Endothelial cell of umbilical vein (primary cell): ENCODE data around the gene PTN. TPM values are rescaled to one million over a fixed set of nuclear protein-coding genes. Genes with fewer than 3 reads are reported as not detected.

Experiments used
- BruUV-seq: library from RNA; stranded (reverse); fragments of 400-500 nt; replicated peaks from 2 replicates; lab custom pipeline; 2021; lab: Mats Ljungman, UMichigan
- CTCF ChIA-PET: fragments of 300-600, 350-600 bp; sonication (Branson Sonifier 250); formaldehyde crosslinking; loops from one replicate; lab custom pipeline; 2021; ENCODE audit warnings: antibody characterized with exemption, inconsistent platforms; lab: Charles Lee
- POLR2A ChIA-PET: fragments of 300-600, 350-600 bp; sonication (Branson Sonifier 250); formaldehyde crosslinking; loops from one replicate; lab custom pipeline; 2021; ENCODE audit warnings: antibody characterized with exemption, inconsistent platforms; lab: Charles Lee
- DNase-seq: peaks from one replicate; pipeline ENCODE4 v3.0.0-alpha.2; 2011; ENCODE audit warnings: low read depth, low spot score
- FAIRE-seq: peaks from 2 replicates; lab custom pipeline; 2011; peaks lifted over from hg19 to GRCh38; lab: Jason Lieb, UNC
- H2AFZ ChIP-seq: 2 replicates; pipeline ENCODE4 v1.6.0; 2012; ENCODE audit warnings: low read depth, low read length, control low read depth, inconsistent platforms
- H3K27ac ChIP-seq: 2 replicates; pipeline ENCODE4 v1.5.1; 2011; ENCODE audit warnings: low read depth, mild to moderate bottlenecking, control low read depth, low read length, moderate library complexity; ENCODE audit not compliant: insufficient read depth
- H3K27me3 ChIP-seq, 2 experiments: 2 replicates each; pipeline versions ENCODE4 v1.6.0 to v1.6.1; 2011; ENCODE audit warnings: low read length in 2 of 2, mixed read lengths in 1 of 2; ENCODE audit not compliant: control insufficient read depth in 2 of 2, insufficient read depth in 2 of 2
- H3K36me3 ChIP-seq, 2 experiments: 2 replicates in 1 of 2; 3 replicates in 1 of 2; pipeline ENCODE4 v1.5.1; 2011; ENCODE audit warnings: low read length in 2 of 2, mild to moderate bottlenecking in 1 of 2, moderate library complexity in 1 of 2; ENCODE audit not compliant: control insufficient read depth in 2 of 2, insufficient read depth in 2 of 2; ENCODE audit errors: extremely low read depth in 1 of 2
- H3K4me1 ChIP-seq: 3 replicates; pipeline ENCODE4 v1.5.1; 2011; ENCODE audit warnings: mild to moderate bottlenecking, low read length; ENCODE audit not compliant: control insufficient read depth, insufficient read depth; ENCODE audit errors: extremely low read depth
- H3K4me2 ChIP-seq: 2 replicates; pipeline ENCODE4 v1.6.1; 2011; ENCODE audit warnings: low read length, control low read depth, mixed read lengths; ENCODE audit not compliant: insufficient read depth
- H3K4me3 ChIP-seq, 3 experiments: fragments of 200-600 bp in 1 of 3; sonication (generic), shearing (Covaris generic) in 1 of 3; replicated peaks in 1 of 3; 2 replicates each; pipeline ENCODE4 v1.5.1; 2011 to 2016; ENCODE audit warnings: control low read depth in 3 of 3, low read length in 3 of 3, mild to moderate bottlenecking in 2 of 3, inconsistent platforms in 1 of 3, low read depth in 1 of 3, moderate library complexity in 1 of 3; ENCODE audit not compliant: insufficient read depth in 1 of 3
- H3K79me2 ChIP-seq: 2 replicates; pipeline ENCODE4 v1.6.0; 2012; ENCODE audit warnings: low read length, inconsistent platforms; ENCODE audit not compliant: control insufficient read depth, insufficient read depth
- H3K9ac ChIP-seq: replicated peaks from 2 replicates; pipeline ENCODE3; 2011; ENCODE audit warnings: low read length, control low read depth; ENCODE audit not compliant: insufficient read depth; ENCODE audit errors: extremely low read depth
- H3K9me1 ChIP-seq: replicated peaks from 3 replicates; pipeline ENCODE4 v1.6.0; 2011; ENCODE audit warnings: mild to moderate bottlenecking, low read length; ENCODE audit not compliant: control insufficient read depth, insufficient read depth; ENCODE audit errors: extremely low read depth
- H3K9me3 ChIP-seq: replicated peaks from 2 replicates; pipeline ENCODE4 v1.5.1; 2012; ENCODE audit warnings: low read length, inconsistent platforms; ENCODE audit not compliant: control insufficient read depth, insufficient read depth
- H4K20me1 ChIP-seq: replicated peaks from 2 replicates; pipeline ENCODE3; 2011; ENCODE audit warnings: mild to moderate bottlenecking, low read length; ENCODE audit not compliant: control insufficient read depth, insufficient read depth; ENCODE audit errors: extremely low read depth
- CTCF ChIP-seq, 2 donors: IDR thresholded peaks; 1 replicate in 1 of 2; 2 replicates in 1 of 2; pipeline ENCODE4 v1.5.1; 2011; ENCODE audit warnings: low read length in 2 of 2, mild to moderate bottlenecking in 2 of 2, moderate library complexity in 2 of 2, control low read depth in 1 of 2, inconsistent platforms in 1 of 2, low read depth in 1 of 2; ENCODE audit not compliant: insufficient read depth in 1 of 2; ENCODE audit errors: extremely low read depth in 1 of 2
- EZH2 ChIP-seq: IDR thresholded peaks from 2 replicates; pipeline ENCODE4 v1.6.1; 2012; ENCODE audit warnings: borderline replicate concordance, low read depth, mild to moderate bottlenecking, moderate library complexity, low read length, inconsistent platforms; ENCODE audit not compliant: severe bottlenecking
- FOS ChIP-seq: IDR thresholded peaks from 2 replicates; pipeline ENCODE4 v1.6.1; 2011; ENCODE audit warnings: mild to moderate bottlenecking, low read length, moderate library complexity, borderline replicate concordance; ENCODE audit not compliant: insufficient read depth
- GATA2 ChIP-seq: IDR thresholded peaks from 2 replicates; pipeline ENCODE4 v1.7.0; 2011; ENCODE audit warnings: low read depth, mild to moderate bottlenecking, moderate library complexity, mixed read lengths, low read length; ENCODE audit not compliant: insufficient read length, insufficient read depth
- JUN ChIP-seq: IDR thresholded peaks from 2 replicates; pipeline ENCODE4 v1.6.1; 2011; ENCODE audit warnings: borderline replicate concordance, low read depth; ENCODE audit not compliant: insufficient read length, insufficient read depth
- MAX ChIP-seq: IDR thresholded peaks from 2 replicates; pipeline ENCODE4 v1.6.1; 2011; ENCODE audit not compliant: insufficient read depth, insufficient read length
- MYC ChIP-seq: IDR thresholded peaks from one replicate; pipeline ENCODE4 v1.6.1; 2011; ENCODE audit warnings: mild to moderate bottlenecking, low read depth, low read length
- POLR2A ChIP-seq: IDR thresholded peaks from 2 replicates; pipeline ENCODE4 v1.6.1; 2012; ENCODE audit warnings: low read depth, mild to moderate bottlenecking, control low read depth, low read length
- POLR2AphosphoS5 ChIP-seq: IDR thresholded peaks from 2 replicates; pipeline ENCODE4 v1.6.1; 2012; ENCODE audit warnings: low read depth, mild to moderate bottlenecking, control low read depth, low read length, moderate library complexity; ENCODE audit not compliant: insufficient read depth
- dilution Hi-C: fragments of 300-500 bp; cut with MboI; formaldehyde crosslinking; loops from one replicate; pipeline ENCODE4 v1.15.0; 2019; ENCODE audit warnings: low sequenced_read_pairs; ENCODE audit not compliant: extremely low pct_ligation_motif_present
- intact Hi-C: fragments of 100-400 bp; cut with micrococcal nuclease; formaldehyde crosslinking; loops from one replicate; pipeline ENCODE4 v1.10.0; 2022
- polyA plus RNA-seq, 4 experiments: library from polyadenylated mRNA; depleted of rRNA in 3 of 4; stranded (reverse) in 3 of 4; unstranded in 1 of 4; fragments of >200 nt; gene quantifications; 2 replicates each; pipeline versions ENCODE4 v1.2.1 to v1.2.3, GENCODE V29; 2011 to 2012; ENCODE audit warnings: missing spikeins in 1 of 4
- total RNA-seq: library from RNA; stranded (reverse); gene quantifications from 2 replicates; pipeline ENCODE4 v1.2.3, GENCODE V29; 2021

The PTN gene
- total and polyA plus RNA-seq, 2 donors (not counting 3 experiments of a cell fraction or from before 2014, with no cell fraction given): 0.07 TPM; not detected in 1

GRCh38 chr7:137283153-137283552 is 60.4 kb downstream of the PTN start:
- no peak for TF ChIP-seq JUN
- no peak for TF ChIP-seq EZH2
- TF ChIP-seq FOS: no peak
- TF ChIP-seq POLR2AphosphoS5: no peak
- TF ChIP-seq CTCF (IDR thresholded peaks at IDR 0.05; ENCODE audit: extremely low read depth in 1 of 2, insufficient read depth in 1 of 2, low read depth in 1 of 2, low read length in 2 of 2): no peak
- TF ChIP-seq GATA2: no peak
- TF ChIP-seq MYC: no peak
- no peak for TF ChIP-seq POLR2A
- TF ChIP-seq MAX: no peak
- no peak for DNase-seq
- Histone ChIP-seq H3K9me3 (no peaks in the 10 kb centered on the region), H3K9me1 (no peaks in the 10 kb centered on the region), H3K36me3 (no peaks in the 10 kb centered on the region), H3K9ac (no peak overlapping the region), H3K4me1 (no peaks in the 10 kb centered on the region), H3K4me3 (no peak overlapping the region), H4K20me1 (no peaks in the 10 kb centered on the region), H3K27ac (no peak overlapping the region), H3K4me2 (no peak overlapping the region), H2AFZ (no peak overlapping the region), H3K79me2 (no peaks in the 10 kb centered on the region), H3K27me3 (no peaks in the 10 kb centered on the region)
- FAIRE-seq: no peak
- dilution Hi-C loops: no loop called here
- POLR2A ChIA-PET: no interaction called here
- intact Hi-C loops: no loop called here
- BruUV-seq: no TSS peak
- CTCF ChIA-PET: no interaction called here
